Stomach (tissue), 9 donors: Measurements from ENCODE around the gene MYCL. TPM values are rescaled to one million over a fixed set of nuclear protein-coding genes. Genes with fewer than 3 reads are reported as not detected.

Source experiments
- DNase-seq, 2 donors: peaks; one replicate each; pipeline versions ENCODE4 v3.0.0 to v3.0.0-alpha.2; 2013 to 2019
- H3K27ac ChIP-seq, 5 donors: fragments of 200-600 bp in 4 of 5; sonication (generic) in 4 of 5; one replicate each; pipeline ENCODE4 v1.5.1; 2013 to 2019; ENCODE audit warnings: mild to moderate bottlenecking in 1 of 5, moderate library complexity in 1 of 5
- H3K27me3 ChIP-seq, 3 donors: fragments of 200-600 bp; sonication (generic); one replicate each; pipeline ENCODE4 v1.5.1; 2017 to 2019; ENCODE audit warnings: mixed run types in 1 of 3
- H3K36me3 ChIP-seq, 4 donors: fragments of 200-600 bp; sonication (generic); 1 replicate in 3 of 4; 2 replicates in 1 of 4; pipeline ENCODE4 v1.5.1; 2016 to 2019
- H3K4me1 ChIP-seq, 4 donors: fragments of 200-600 bp; sonication (generic); one replicate each; pipeline ENCODE4 v1.5.1; 2016 to 2019
- H3K4me3 ChIP-seq, 4 donors: fragments of 200-600 bp; sonication (generic) in 3 of 4; one replicate each; pipeline ENCODE4 v1.5.1; 2016 to 2019; ENCODE audit warnings: mild to moderate bottlenecking in 1 of 4
- H3K9me3 ChIP-seq, 4 donors: fragments of 200-600 bp; sonication (generic); one replicate each; pipeline ENCODE4 v1.5.1; 2016 to 2019
- CTCF ChIP-seq, 7 experiments: fragments of 450-650 bp in 4 of 7; fragments of 200-600 bp in 3 of 7; sonication (generic) in 3 of 7; IDR thresholded peaks; one replicate each; pipeline ENCODE4 v1.5.1; 2016 to 2019; ENCODE audit warnings: antibody characterized with exemption in 7 of 7, control low read depth in 2 of 7, mild to moderate bottlenecking in 1 of 7
- EP300 ChIP-seq: sonication (generic); formaldehyde crosslinking; IDR thresholded peaks from one replicate; pipeline ENCODE4 v1.6.1; 2017; ENCODE audit warnings: antibody characterized with exemption
- POLR2A ChIP-seq, 4 donors: fragments of 450-650 bp; IDR thresholded peaks; one replicate each; pipeline ENCODE4 v1.6.1; 2016; ENCODE audit warnings: antibody characterized with exemption in 4 of 4, control low read depth in 2 of 4, mild to moderate bottlenecking in 1 of 4, moderate library complexity in 1 of 4
- POLR2AphosphoS5 ChIP-seq, 3 donors: sonication (generic); formaldehyde crosslinking; IDR thresholded peaks; one replicate each; pipeline ENCODE4 v1.6.1; 2016; ENCODE audit warnings: antibody characterized with exemption in 3 of 3
- WGBS, 5 donors: extraction: QIAGEN DNeasy Blood & Tissue Kit in 3 of 5; methylation state at CpG; one replicate each; pipeline versions ENCODE4 v1.1.5 to v1.1.7; 2013 to 2018; 5-methylcytosine and 5-hydroxymethylcytosine counted together
- intact Hi-C: fragments of 100-400 bp; cut with DNase I; formaldehyde crosslinking; loops from one replicate; pipeline ENCODE4 v1.15.1; 2023; ENCODE audit warnings: low total_unique reads
- polyA plus RNA-seq, 3 donors: library from polyadenylated mRNA; stranded (reverse); fragments of 200-250 nt; gene quantifications; one replicate each; pipeline ENCODE4 v1.2.3, GENCODE V29; 2013
- total RNA-seq, 5 donors: library from RNA; depleted of rRNA; stranded (reverse); fragments of >200 nt; gene quantifications; one replicate each; pipeline versions ENCODE4 v1.1.0 to v1.2.3, GENCODE V29; 2014 to 2016
- donor health status: healthy with polysubstance abuse.
- donor health status: Bipolar disorder and iron deficiency.
- donor health status: healthy.

MYCL gene
- total and polyA plus RNA-seq, 8 donors: 0.61 to 39.4 (median 4.5) TPM; not detected in 1

GRCh38 chr1:39854314-39854713 is 47.4 kb downstream of the MYCL start:
- peaks cover 10 to 41% (median 26%) of the 10 kb centered on the region in 4 donors for H3K4me1 ChIP-seq
- H3K27ac ChIP-seq: no peak overlapping the region
- H3K27me3 ChIP-seq: no peaks in the 10 kb centered on the region
- TF ChIP-seq CTCF (IDR thresholded peaks at IDR 0.05) (no peak), POLR2A (IDR thresholded peaks at IDR 0.05) (no peak), EP300 (no peak), POLR2AphosphoS5 (IDR thresholded peaks at IDR 0.05) (no peak)
- no peak for DNase-seq
- H3K36me3 ChIP-seq: peaks cover 0 to 53% (median 35%) of the 10 kb centered on the region in 4 donors
- intact Hi-C loops: no loop called here
- H3K4me3 ChIP-seq: no peak overlapping the region
- H3K9me3 ChIP-seq: no peaks in the 10 kb centered on the region

- Histone ChIP-seq H3K36me3 (peaks cover 0 to 66% (median 44%) of the 10 kb centered on the region in 4 donors), H3K27ac (no peak overlapping the region), H3K27me3 (no peaks in the 10 kb centered on the region), H3K9me3 (no peaks in the 10 kb centered on the region), H3K4me3 (no peak overlapping the region), H3K4me1 (peaks cover 10 to 31% (median 19%) of the 10 kb centered on the region in 4 donors)
- WGBS, 5 donors: 43 to 59% (median 52%) methylated on average over 1 of the region's 1 CpG
- no peak for TF ChIP-seq CTCF (IDR thresholded peaks at IDR 0.05)
- no peak for TF ChIP-seq EP300
- no peak for TF ChIP-seq POLR2A (IDR thresholded peaks at IDR 0.05)
- TF ChIP-seq POLR2AphosphoS5 (IDR thresholded peaks at IDR 0.05): no peak
- intact Hi-C loops: no loop called here
- DNase-seq: peak in 1 of 2 donors; percentile 16
Observed at GRCh38 chr1:39852876-39853275, 48.8 kb downstream of the MYCL start.

- Histone ChIP-seq H3K27me3 (no peaks in the 10 kb centered on the region), H3K27ac (peak overlapping the region in 1 of 5 donors; percentile 6), H3K9me3 (no peaks in the 10 kb centered on the region), H3K4me1 (peaks cover 9 to 31% (median 16%) of the 10 kb centered on the region in 4 donors), H3K4me3 (no peak overlapping the region), H3K36me3 (peaks cover 0 to 72% (median 50%) of the 10 kb centered on the region in 4 donors)
- 48 to 60% (median 49%) methylated on average over 5 of the region's 5 CpGs for WGBS, 5 donors
- intact Hi-C loops: no loop called here
- DNase-seq: peak in 1 of 2 donors; percentile 21
- TF ChIP-seq EP300: no peak
- TF ChIP-seq CTCF (IDR thresholded peaks at IDR 0.05): no peak
- TF ChIP-seq POLR2A (IDR thresholded peaks at IDR 0.05): no peak
Observed at GRCh38 chr1:39852214-39852791, 49.4 kb downstream of the MYCL start.

- TF ChIP-seq POLR2AphosphoS5 (IDR thresholded peaks at IDR 0.05): no peak
- no peak for TF ChIP-seq POLR2A (IDR thresholded peaks at IDR 0.05)
- no peak for TF ChIP-seq EP300
- no peak for TF ChIP-seq CTCF (IDR thresholded peaks at IDR 0.05)
- Histone ChIP-seq H3K27me3 (no peaks in the 10 kb centered on the region), H3K9me3 (no peaks in the 10 kb centered on the region), H3K27ac (no peak overlapping the region), H3K4me3 (no peak overlapping the region), H3K4me1 (peaks cover 15 to 42% (median 26%) of the 10 kb centered on the region in 4 donors), H3K36me3 (peaks cover 0 to 66% (median 46%) of the 10 kb centered on the region in 4 donors)
- intact Hi-C loops: no loop called here
- WGBS, 5 donors: 59 to 66% (median 63%) methylated on average over 3 of the region's 3 CpGs
- peak in 1 of 2 donors; percentile 29 for DNase-seq
Observed at GRCh38 chr1:39850606-39851216, 51.0 kb downstream of the MYCL start.
